ENCODE data around the gene MCMBP. TPM values are rescaled to one million over a fixed set of nuclear protein-coding genes. Genes with fewer than 3 reads are reported as not detected.

MCMBP gene
- total RNA-seq, 6 experiments from 2014 or later: 15.0 to 25.6 (median 19.5) TPM

- intact Hi-C loops (cut with DNase I): no loop called here
- ATAC-seq: no peak
These were observed 41.0 kb downstream of the MCMBP start for GRCh38 chr10:119831656-119832055.

DNA sequence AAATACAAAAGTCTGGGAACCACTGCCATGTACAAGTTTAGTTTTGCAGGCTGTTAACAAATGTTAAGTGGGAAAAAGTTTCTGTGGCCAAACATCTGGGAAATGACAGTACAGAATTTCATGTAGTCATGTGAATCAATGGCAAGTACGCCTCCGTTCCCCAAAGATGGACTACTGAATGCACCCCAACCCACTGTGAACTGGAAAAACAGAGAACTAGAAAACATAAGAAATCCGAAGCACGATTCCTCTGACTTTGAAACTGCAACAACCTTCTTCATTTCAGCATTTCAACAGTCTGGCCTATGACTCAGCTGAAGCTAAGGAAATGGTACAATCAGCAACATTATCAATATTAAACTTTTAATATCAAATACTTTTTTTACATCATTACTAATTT lies 41.8 kb downstream of the MCMBP start:
- no peak overlapping the region for H3K4me3 ChIP-seq
- TF ChIP-seq, protein P1, sequence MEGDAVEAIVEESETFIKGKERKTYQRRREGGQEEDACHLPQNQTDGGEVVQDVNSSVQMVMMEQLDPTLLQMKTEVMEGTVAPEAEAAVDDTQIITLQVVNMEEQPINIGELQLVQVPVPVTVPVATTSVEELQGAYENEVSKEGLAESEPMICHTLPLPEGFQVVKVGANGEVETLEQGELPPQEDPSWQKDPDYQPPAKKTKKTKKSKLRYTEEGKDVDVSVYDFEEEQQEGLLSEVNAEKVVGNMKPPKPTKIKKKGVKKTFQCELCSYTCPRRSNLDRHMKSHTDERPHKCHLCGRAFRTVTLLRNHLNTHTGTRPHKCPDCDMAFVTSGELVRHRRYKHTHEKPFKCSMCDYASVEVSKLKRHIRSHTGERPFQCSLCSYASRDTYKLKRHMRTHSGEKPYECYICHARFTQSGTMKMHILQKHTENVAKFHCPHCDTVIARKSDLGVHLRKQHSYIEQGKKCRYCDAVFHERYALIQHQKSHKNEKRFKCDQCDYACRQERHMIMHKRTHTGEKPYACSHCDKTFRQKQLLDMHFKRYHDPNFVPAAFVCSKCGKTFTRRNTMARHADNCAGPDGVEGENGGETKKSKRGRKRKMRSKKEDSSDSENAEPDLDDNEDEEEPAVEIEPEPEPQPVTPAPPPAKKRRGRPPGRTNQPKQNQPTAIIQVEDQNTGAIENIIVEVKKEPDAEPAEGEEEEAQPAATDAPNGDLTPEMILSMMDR (IDR thresholded peaks at IDR 0.05): no peak
- no peak for ATAC-seq
- WGBS (ENCODE audit: insufficient coverage, low coverage, low lambda C conversion rate, missing lambda C conversion rate): 95% methylated on average over 4 of the region's 4 CpGs
- H3K36me3 ChIP-seq: peaks cover 0 to 64% (median 15%) of the 10 kb centered on the region in 4 donors
- peaks cover 0 to 13% (median 0%) of the 10 kb centered on the region in 4 donors for H3K4me1 ChIP-seq
- intact Hi-C loops (cut with DNase I): no loop called here
- no peaks in the 10 kb centered on the region for H3K9me3 ChIP-seq
- no peak overlapping the region for H3K27ac ChIP-seq
- no peak for DNase-seq
- H3K27me3 ChIP-seq: no peaks in the 10 kb centered on the region

More at GRCh38 chr10:119831656-119832055, 41.0 kb downstream of the MCMBP start:
- peaks cover 0 to 72% (median 18%) of the 10 kb centered on the region in 4 donors for H3K36me3 ChIP-seq
- TF ChIP-seq, protein P1 (IDR thresholded peaks at IDR 0.05): no peak
- DNase-seq: no peak
- no peak overlapping the region for H3K27ac ChIP-seq
- H3K27me3 ChIP-seq: no peaks in the 10 kb centered on the region
- H3K4me3 ChIP-seq: no peak overlapping the region
- peaks cover 0 to 13% (median 0%) of the 10 kb centered on the region in 4 donors for H3K4me1 ChIP-seq
- WGBS (ENCODE audit: insufficient coverage, low coverage, low lambda C conversion rate, missing lambda C conversion rate): 87% methylated on average over 11 of the region's 11 CpGs
- H3K9me3 ChIP-seq: no peaks in the 10 kb centered on the region

- Histone ChIP-seq H3K36me3 (peaks cover 0 to 49% (median 11%) of the 10 kb centered on the region in 4 donors), H3K4me3 (no peak overlapping the region), H3K4me1 (peaks cover 0 to 13% (median 0%) of the 10 kb centered on the region in 4 donors), H3K9me3 (no peaks in the 10 kb centered on the region), H3K27me3 (no peaks in the 10 kb centered on the region), H3K27ac (no peak overlapping the region)
- no peak for ATAC-seq
- intact Hi-C loops (cut with DNase I): no loop called here
- no peak for DNase-seq
- TF ChIP-seq, protein P1 (IDR thresholded peaks at IDR 0.05): no peak
- no peak for TF ChIP-seq POLR2A (IDR thresholded peaks at IDR 0.05)
- WGBS (ENCODE audit: insufficient coverage, low coverage, low lambda C conversion rate, missing lambda C conversion rate): 93% methylated on average over 7 of the region's 7 CpGs
These were observed 43.2 kb downstream of the MCMBP start for GRCh38 chr10:119829429-119829828.

DNA sequence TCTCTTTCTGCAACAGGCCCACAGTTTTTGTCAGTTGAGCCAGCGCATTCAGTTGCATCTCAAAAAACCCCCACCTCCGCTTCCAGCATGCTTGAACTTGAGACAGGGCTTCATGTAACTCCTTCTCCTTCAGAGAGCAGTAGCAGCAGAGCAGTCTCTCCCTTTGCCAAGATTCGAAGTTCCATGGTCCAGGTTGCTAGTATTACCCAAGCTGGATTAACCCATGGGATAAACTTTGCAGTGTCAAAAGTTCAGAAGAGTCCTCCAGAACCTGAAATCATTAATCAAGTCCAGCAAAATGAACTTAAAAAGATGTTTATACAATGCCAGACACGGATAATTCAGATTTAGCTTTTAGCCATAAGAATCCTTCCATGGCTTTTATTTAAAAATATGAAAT lies 45.2 kb downstream of the MCMBP start:
- WGBS (ENCODE audit: insufficient coverage, low coverage, low lambda C conversion rate, missing lambda C conversion rate): 58% methylated on average over 3 of the region's 4 CpGs
- intact Hi-C loops (cut with DNase I): no loop called here
- peak in 3 of 4 donors; percentile 42 to 98 (median 62) for ATAC-seq
- Histone ChIP-seq H3K27me3 (no peaks in the 10 kb centered on the region), H3K4me1 (peaks cover 0 to 13% (median 0%) of the 10 kb centered on the region in 4 donors), H3K4me3 (no peak overlapping the region), H3K27ac (no peak overlapping the region), H3K9me3 (no peaks in the 10 kb centered on the region), H3K36me3 (peaks cover 0 to 32% (median 7%) of the 10 kb centered on the region in 4 donors)
- no peak for DNase-seq
- TF ChIP-seq, protein P1 (IDR thresholded peaks at IDR 0.05): no peak
- TF ChIP-seq POLR2A (IDR thresholded peaks at IDR 0.05): no peak

GRCh38 chr10:119826771-119827170 lies 45.9 kb downstream of the MCMBP start:
- H3K27ac ChIP-seq: no peak overlapping the region
- TF ChIP-seq, protein P1 (IDR thresholded peaks at IDR 0.05): no peak
- no peak for TF ChIP-seq POLR2A (IDR thresholded peaks at IDR 0.05)
- no peak overlapping the region for H3K4me3 ChIP-seq
- H3K36me3 ChIP-seq: peaks cover 0 to 26% (median 6%) of the 10 kb centered on the region in 4 donors
- H3K4me1 ChIP-seq: peaks cover 0 to 13% (median 0%) of the 10 kb centered on the region in 4 donors
- H3K27me3 ChIP-seq: no peaks in the 10 kb centered on the region
- 92% methylated on average over 6 of the region's 6 CpGs for WGBS (ENCODE audit: insufficient coverage, low coverage, low lambda C conversion rate, missing lambda C conversion rate)
- ATAC-seq (no peak), DNase-seq (no peak)
- intact Hi-C loops (cut with DNase I): no loop called here
- no peaks in the 10 kb centered on the region for H3K9me3 ChIP-seq
